Erythroblast (primary cell): ENCODE data around the gene LPAR5.

Experiments
- GATA1 ChIP-seq: IDR thresholded peaks from 2 replicates; pipeline ENCODE4 v1.6.1; 2011; ENCODE audit warnings: low read depth, mild to moderate bottlenecking, control low read depth, low read length, moderate library complexity
- POLR2A ChIP-seq: IDR thresholded peaks from 2 replicates; pipeline ENCODE4 v1.6.1; 2011; ENCODE audit warnings: mild to moderate bottlenecking, low read length

- TF ChIP-seq POLR2A = no peak
- TF ChIP-seq GATA1 = no peak
Measured at GRCh38 chr12:6582196-6582595, 53.6 kb downstream of the LPAR5 start.
